ENCODE data around the gene PNPLA1.

GRCh38 chr6:36337814-36338213 is 68.0 kb downstream of the PNPLA1 start:
- no peak for TF ChIP-seq CTCF (optimal IDR thresholded peaks at IDR 0.05 in 1 of 3, IDR thresholded peaks at IDR 0.05 in 1 of 3, conservative IDR thresholded peaks at IDR 0.05 in 1 of 3; ENCODE audit: extremely low read depth in 1 of 3, insufficient read depth in 2 of 3, low read length in 3 of 3)
- TF ChIP-seq EZH2 (IDR thresholded peaks at IDR 0.05; ENCODE audit: low read length) = no peak

Data from keratinocyte (primary cell).